Central memory CD8-positive, alpha-beta T cell (primary cell): ENCODE measurements around the gene POSTN.

ENCODE experiments used
- ATAC-seq: fragments of 150-1000 bp; cut with Tn5 transposase; replicated peaks from 2 replicates; pipeline ENCODE4 v1.10.0; 2022; ENCODE audit warnings: mild to moderate bottlenecking, moderate FRiP score, moderate number of reproducible peaks; ENCODE audit not compliant: poor library complexity, severe bottlenecking; ENCODE audit errors: extremely low read depth
- DNase-seq, 2 donors: peaks; one replicate each; pipeline ENCODE4 v3.0.0; 2021; ENCODE audit warnings: low spot score in 2 of 2
- H3K27ac Mint-ChIP-seq: one replicate; pipeline ENCODE4 v1.8.0; 2022; ENCODE audit warnings: low read depth, mild to moderate bottlenecking, moderate library complexity, mixed read lengths
- H3K27me3 Mint-ChIP-seq: one replicate; pipeline ENCODE4 v1.8.0; 2022; ENCODE audit warnings: mixed read lengths
- H3K36me3 Mint-ChIP-seq: one replicate; pipeline ENCODE4 v1.8.0; 2022; ENCODE audit warnings: mild to moderate bottlenecking, moderate library complexity, mixed read lengths; ENCODE audit not compliant: insufficient read depth
- H3K4me1 Mint-ChIP-seq: one replicate; pipeline ENCODE4 v1.8.0; 2022; ENCODE audit warnings: mixed read lengths
- H3K4me3 Mint-ChIP-seq: one replicate; pipeline ENCODE4 v1.8.0; 2022; ENCODE audit warnings: mild to moderate bottlenecking, moderate library complexity, mixed read lengths
- H3K9me3 Mint-ChIP-seq: one replicate; pipeline ENCODE4 v1.8.0; 2022; ENCODE audit warnings: mixed read lengths

POSTN gene

GRCh38 chr13:37598597-37598996 lies at the start of gene POSTN:
Gene POSTN (minus strand): TSS chr13:37598768. CDS start chr13:37598726, 42 bp downstream.
- DNase-seq (no peak), ATAC-seq (no peak)
- Mint-ChIP-seq H3K27ac (no peak within 1 kb of the TSS), H3K27me3 (no peaks in the 10 kb centered on the region), H3K4me1 (no peaks in the 10 kb centered on the region), H3K36me3 (no peaks in the 10 kb centered on the region), H3K4me3 (no peak within 1 kb of the TSS), H3K9me3 (peaks cover 17% of the 10 kb centered on the region)

GRCh38 chr13:37647031-37647650 lies 48.6 kb upstream of the POSTN start:
- Mint-ChIP-seq H3K27ac (no peak overlapping the region), H3K4me3 (no peak overlapping the region), H3K36me3 (no peaks in the 10 kb centered on the region), H3K4me1 (no peaks in the 10 kb centered on the region), H3K27me3 (no peaks in the 10 kb centered on the region), H3K9me3 (peaks cover 20% of the 10 kb centered on the region)
- ATAC-seq (no peak), DNase-seq (no peak)

GRCh38 chr13:37646531-37646930 lies 48.0 kb upstream of the POSTN start:
- Mint-ChIP-seq H3K36me3 (no peaks in the 10 kb centered on the region), H3K4me3 (no peak overlapping the region)

GRCh38 chr13:37645181-37645740 lies 46.7 kb upstream of the POSTN start:
- ATAC-seq (no peak), DNase-seq (no peak)
- Mint-ChIP-seq H3K4me1 (no peaks in the 10 kb centered on the region), H3K9me3 (peaks cover 22% of the 10 kb centered on the region), H3K27ac (no peak overlapping the region), H3K4me3 (no peak overlapping the region), H3K36me3 (no peaks in the 10 kb centered on the region), H3K27me3 (no peaks in the 10 kb centered on the region)

More at GRCh38 chr13:37646531-37646930, 48.0 kb upstream of the POSTN start:
- Mint-ChIP-seq H3K9me3 (peaks cover 26% of the 10 kb centered on the region), H3K27ac (no peak overlapping the region), H3K4me1 (no peaks in the 10 kb centered on the region), H3K27me3 (no peaks in the 10 kb centered on the region)
- ATAC-seq = no peak
- DNase-seq = no peak

- H3K27me3 Mint-ChIP-seq = no peaks in the 10 kb centered on the region
- no peaks in the 10 kb centered on the region for H3K36me3 Mint-ChIP-seq
- no peak overlapping the region for H3K27ac Mint-ChIP-seq
- H3K4me1 Mint-ChIP-seq = no peaks in the 10 kb centered on the region
- H3K9me3 Mint-ChIP-seq = peaks cover 14% of the 10 kb centered on the region
- ATAC-seq = no peak
- no peak for DNase-seq
- H3K4me3 Mint-ChIP-seq = no peak overlapping the region
Measured at GRCh38 chr13:37641391-37641790, 42.8 kb upstream of the POSTN start.

- no peak overlapping the region for H3K4me3 Mint-ChIP-seq
- H3K9me3 Mint-ChIP-seq = peaks cover 14% of the 10 kb centered on the region
- DNase-seq (no peak), ATAC-seq (no peak)
- no peaks in the 10 kb centered on the region for H3K36me3 Mint-ChIP-seq
- no peaks in the 10 kb centered on the region for H3K27me3 Mint-ChIP-seq
- H3K27ac Mint-ChIP-seq = no peak overlapping the region
- H3K4me1 Mint-ChIP-seq = no peaks in the 10 kb centered on the region
Measured at GRCh38 chr13:37640499-37640898, 41.9 kb upstream of the POSTN start.

GRCh38 chr13:37636701-37637100 lies 38.1 kb upstream of the POSTN start:
- no peaks in the 10 kb centered on the region for H3K27me3 Mint-ChIP-seq
- ATAC-seq (no peak), DNase-seq (no peak)
- no peak overlapping the region for H3K4me3 Mint-ChIP-seq
- no peak overlapping the region for H3K27ac Mint-ChIP-seq
- peaks cover 2% of the 10 kb centered on the region for H3K9me3 Mint-ChIP-seq
- no peaks in the 10 kb centered on the region for H3K4me1 Mint-ChIP-seq
- no peaks in the 10 kb centered on the region for H3K36me3 Mint-ChIP-seq

- DNase-seq (no peak), ATAC-seq (no peak)
- H3K36me3 Mint-ChIP-seq = no peaks in the 10 kb centered on the region
- H3K4me1 Mint-ChIP-seq = no peaks in the 10 kb centered on the region
- H3K9me3 Mint-ChIP-seq = no peaks in the 10 kb centered on the region
- H3K4me3 Mint-ChIP-seq = no peak overlapping the region
- H3K27ac Mint-ChIP-seq = no peak overlapping the region
- no peaks in the 10 kb centered on the region for H3K27me3 Mint-ChIP-seq
Measured at GRCh38 chr13:37632294-37632693, 33.7 kb upstream of the POSTN start.

GRCh38 chr13:37627428-37627827 lies 28.9 kb upstream of the POSTN start:
- ATAC-seq (no peak), DNase-seq (no peak)
- no peak overlapping the region for H3K27ac Mint-ChIP-seq
- H3K27me3 Mint-ChIP-seq = no peaks in the 10 kb centered on the region
- no peaks in the 10 kb centered on the region for H3K9me3 Mint-ChIP-seq
- no peak overlapping the region for H3K4me3 Mint-ChIP-seq
- no peaks in the 10 kb centered on the region for H3K36me3 Mint-ChIP-seq
- no peaks in the 10 kb centered on the region for H3K4me1 Mint-ChIP-seq

- no peaks in the 10 kb centered on the region for H3K4me1 Mint-ChIP-seq
- ATAC-seq = no peak
- DNase-seq = no peak
- H3K9me3 Mint-ChIP-seq = peaks cover 19% of the 10 kb centered on the region
- H3K27ac Mint-ChIP-seq = no peak overlapping the region
- H3K36me3 Mint-ChIP-seq = no peaks in the 10 kb centered on the region
- no peak overlapping the region for H3K4me3 Mint-ChIP-seq
- no peaks in the 10 kb centered on the region for H3K27me3 Mint-ChIP-seq
Measured at GRCh38 chr13:37621811-37622361, 23.3 kb upstream of the POSTN start.

- Mint-ChIP-seq H3K9me3 (peaks cover 19% of the 10 kb centered on the region), H3K27ac (no peak overlapping the region)
- no peak for DNase-seq
Measured at GRCh38 chr13:37618554-37618953, 20.0 kb upstream of the POSTN start.

GRCh38 chr13:37617173-37617572 lies 18.6 kb upstream of the POSTN start:
- Mint-ChIP-seq H3K36me3 (no peaks in the 10 kb centered on the region), H3K9me3 (peaks cover 23% of the 10 kb centered on the region), H3K27ac (no peak overlapping the region), H3K4me3 (no peak overlapping the region), H3K27me3 (no peaks in the 10 kb centered on the region), H3K4me1 (no peaks in the 10 kb centered on the region)
- DNase-seq = no peak
- ATAC-seq = no peak

More at GRCh38 chr13:37618554-37618953, 20.0 kb upstream of the POSTN start:
- Mint-ChIP-seq H3K36me3 (no peaks in the 10 kb centered on the region), H3K27me3 (no peaks in the 10 kb centered on the region), H3K4me3 (no peak overlapping the region), H3K4me1 (no peaks in the 10 kb centered on the region)
- ATAC-seq = no peak

- DNase-seq (no peak), ATAC-seq (no peak)
- H3K4me1 Mint-ChIP-seq = no peaks in the 10 kb centered on the region
- H3K27me3 Mint-ChIP-seq = no peaks in the 10 kb centered on the region
- no peaks in the 10 kb centered on the region for H3K36me3 Mint-ChIP-seq
- H3K9me3 Mint-ChIP-seq = peaks cover 17% of the 10 kb centered on the region
- no peak overlapping the region for H3K4me3 Mint-ChIP-seq
- H3K27ac Mint-ChIP-seq = no peak overlapping the region
Measured at GRCh38 chr13:37616131-37616530, 17.6 kb upstream of the POSTN start.
